T-helper 2 cell treated with Interferon-gamma antibody and Interleukin-4, amounts not matched to agents 100 ng/mL and 5 ng/mL, for 36 hours (primary cell): ENCODE data around the gene PDE4D. TPM values are rescaled to one million over a fixed set of nuclear protein-coding genes. Genes with fewer than 3 reads are reported as not detected.
"Not testable (repeated sequence)": the region's sequence is repeated elsewhere in the genome, so short reads cannot be mapped to it uniquely, and the experiment has no call there.

Experiments
- intact Hi-C: fragments of 100-400 bp; cut with micrococcal nuclease; formaldehyde crosslinking; loops from one replicate; pipeline ENCODE4 v1.15.1; 2023
- total RNA-seq: library from RNA; stranded (reverse); gene quantifications from 2 replicates; pipeline ENCODE4 v1.2.3, GENCODE V29; 2022

The PDE4D gene
- total RNA-seq, 1 donor from 2014 or later: 60.2 TPM

DNA sequence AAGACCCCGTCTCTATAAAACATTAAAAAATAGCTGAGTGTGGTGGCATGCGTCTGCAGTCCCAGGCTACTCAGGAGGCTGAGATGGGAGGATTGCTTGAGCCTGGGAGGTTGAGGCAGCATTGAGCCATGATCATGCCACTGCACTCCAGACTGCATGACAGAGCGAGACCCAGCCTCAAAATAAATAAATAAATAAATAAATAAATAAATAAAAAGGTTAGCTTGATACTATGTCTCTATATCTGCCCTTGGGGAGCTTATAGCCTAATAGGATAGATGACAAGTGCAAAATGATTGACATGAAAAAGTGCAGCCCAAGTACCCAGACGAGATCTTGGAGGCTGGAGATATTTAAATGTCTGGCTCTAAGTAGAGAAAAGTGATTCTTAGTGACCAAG is 122.6 kb downstream of the PDE4D start:
- intact Hi-C loops: no loop called here

DNA sequence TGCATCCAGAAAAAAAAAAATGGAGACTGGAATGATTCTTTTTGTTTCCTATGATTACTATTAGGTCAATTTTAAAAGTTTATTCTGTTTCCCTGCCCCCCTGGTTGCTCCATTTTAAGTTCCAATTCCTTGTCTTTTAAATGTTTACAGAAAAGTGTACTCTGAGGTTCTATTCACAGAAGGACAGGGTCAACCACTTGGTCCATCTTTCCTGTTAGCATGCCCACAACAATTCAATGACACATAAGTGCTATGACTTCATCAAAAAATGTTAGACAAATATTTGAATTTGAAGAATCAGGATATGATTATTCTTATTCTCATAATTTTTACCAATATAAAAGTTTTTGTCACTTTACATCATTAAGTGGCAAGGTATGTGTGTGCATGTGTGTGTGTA is 123.7 kb downstream of the PDE4D start:
- intact Hi-C loops: no loop called here

DNA sequence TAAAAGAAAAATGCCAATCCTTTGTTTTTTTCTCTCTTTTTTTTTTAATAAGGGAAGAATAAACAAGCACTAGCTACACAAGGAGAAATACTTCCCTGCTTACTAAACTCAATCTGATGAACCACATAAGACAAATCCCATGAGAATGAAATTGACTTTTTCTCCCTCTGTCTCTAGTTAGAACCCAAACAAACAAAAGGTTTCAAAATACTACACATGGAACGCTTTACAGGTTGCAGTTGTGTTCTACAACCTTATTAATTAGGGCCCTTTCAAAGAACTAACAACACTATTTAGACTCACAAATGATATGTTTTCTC is 124.5 kb downstream of the PDE4D start:
- intact Hi-C loops: no loop called here

DNA sequence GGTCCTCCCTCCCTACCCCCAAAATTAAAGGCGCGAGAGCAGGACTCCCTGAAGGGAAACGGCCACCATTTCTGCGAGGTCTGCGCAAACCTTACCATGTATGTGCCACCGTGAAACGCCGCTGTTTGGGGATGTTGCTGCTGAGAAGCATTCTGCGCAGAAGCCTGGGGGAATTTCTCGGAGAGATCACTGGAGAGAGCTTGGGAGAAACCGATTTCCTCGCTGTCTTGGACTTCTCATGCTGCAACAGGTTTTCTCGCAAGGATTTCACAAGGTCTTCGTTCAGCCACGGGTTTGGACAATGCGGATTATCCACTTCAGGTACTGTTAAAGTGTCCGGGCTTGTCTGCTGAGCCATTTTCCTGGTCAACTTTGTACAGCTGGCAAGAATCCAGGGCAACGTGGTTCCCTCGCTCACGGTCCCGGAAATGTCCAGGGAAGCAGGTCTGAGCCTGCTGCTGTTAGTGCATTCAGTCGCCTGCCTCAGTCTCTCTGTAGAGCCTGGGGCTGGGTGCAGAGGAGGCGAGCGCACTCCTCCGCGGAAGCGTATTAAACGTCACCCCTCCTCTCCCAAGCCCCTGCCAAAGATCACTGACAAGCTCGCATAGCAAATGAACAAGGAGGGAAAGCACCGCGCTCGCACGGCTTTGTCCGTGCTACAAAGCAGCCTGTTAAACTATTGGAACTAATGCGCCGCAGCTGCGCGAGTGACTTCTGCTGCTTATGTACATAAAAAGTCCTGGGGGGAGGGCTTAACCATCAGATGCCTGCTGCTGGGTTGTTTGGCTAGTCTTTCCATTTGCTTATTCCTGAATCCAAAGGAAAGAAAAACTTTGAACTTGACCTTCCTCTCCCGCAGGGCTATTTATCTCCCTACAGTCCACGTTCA is 125.1 kb downstream of the PDE4D start:
- intact Hi-C loops: no loop called here

DNA sequence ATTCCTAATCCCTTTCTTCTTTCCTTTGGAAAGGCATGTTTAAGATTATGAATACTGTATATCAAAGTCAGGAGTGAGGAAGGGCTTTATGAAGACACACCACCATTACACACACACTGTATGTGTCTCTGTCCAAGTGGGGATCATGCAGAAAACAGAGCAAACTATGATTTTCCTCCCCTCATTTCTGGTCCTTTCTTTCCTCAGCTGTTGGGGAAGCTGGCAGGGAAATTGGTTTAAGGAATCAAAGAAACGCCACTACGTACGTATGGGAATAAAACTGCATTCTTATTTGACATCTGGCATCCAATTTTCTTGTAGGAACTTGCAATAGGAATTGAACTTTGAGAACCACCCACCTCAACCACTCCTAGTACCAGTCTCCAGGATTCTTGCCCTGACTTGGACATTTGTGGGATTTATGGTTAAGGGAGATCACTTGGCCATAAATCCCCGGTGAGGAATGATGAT is 125.8 kb downstream of the PDE4D start:
- intact Hi-C loops: no loop called here

DNA sequence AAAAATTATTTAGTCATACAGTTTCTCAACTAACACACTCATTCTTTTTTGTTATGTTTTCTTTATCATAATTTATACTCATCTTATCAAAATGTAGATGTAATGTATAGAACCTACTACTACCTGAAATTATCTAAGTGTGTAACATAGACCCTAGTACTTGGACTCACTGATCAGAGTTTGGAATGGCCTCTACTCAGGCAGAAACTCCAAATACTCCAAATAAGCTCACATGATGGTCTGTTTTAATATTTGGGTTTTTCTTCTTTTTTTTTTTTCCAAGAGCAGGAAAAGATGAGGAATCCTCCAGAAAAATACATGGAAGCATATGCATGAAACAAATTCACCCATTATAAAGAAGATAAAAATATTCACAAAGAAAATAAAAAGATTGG is 126.3 kb downstream of the PDE4D start:
- intact Hi-C loops: no loop called here

DNA sequence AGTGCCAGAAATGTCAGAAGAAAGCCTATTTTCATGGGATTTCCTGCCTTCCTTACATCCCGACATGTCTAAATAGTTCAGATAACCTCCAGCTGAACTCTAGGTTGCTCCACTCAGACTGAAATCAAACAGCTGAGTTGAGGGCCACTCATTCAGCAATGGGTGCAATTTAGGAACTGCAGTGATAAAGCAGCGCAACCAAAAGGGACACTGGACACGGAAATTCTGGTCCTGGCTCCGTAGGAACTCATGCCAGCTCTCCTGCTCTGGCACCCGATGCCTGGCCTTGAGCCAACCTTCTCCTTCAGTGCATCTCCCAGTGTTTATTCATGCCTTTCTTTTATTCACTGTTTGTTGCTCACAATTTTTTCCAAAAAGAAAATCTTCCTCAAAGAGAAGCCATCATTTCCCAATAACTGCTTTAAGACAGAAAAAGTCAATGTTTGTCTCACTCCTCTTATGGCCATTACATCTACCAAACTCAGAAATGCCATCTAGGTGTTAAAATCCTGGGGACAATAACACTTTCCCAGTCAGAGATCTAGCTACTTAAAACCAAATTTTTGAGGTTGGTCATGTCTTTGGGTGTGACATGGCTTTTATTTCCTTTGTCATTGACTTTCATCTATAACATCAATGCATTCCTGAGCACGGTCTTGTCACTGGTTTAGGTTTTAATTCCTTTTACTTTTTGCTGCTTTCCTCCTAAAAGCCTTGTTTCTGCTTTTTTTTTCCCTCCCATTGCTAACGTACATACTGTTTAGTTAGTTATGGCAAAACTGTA is 126.9 kb downstream of the PDE4D start:
- intact Hi-C loops: no loop called here

DNA sequence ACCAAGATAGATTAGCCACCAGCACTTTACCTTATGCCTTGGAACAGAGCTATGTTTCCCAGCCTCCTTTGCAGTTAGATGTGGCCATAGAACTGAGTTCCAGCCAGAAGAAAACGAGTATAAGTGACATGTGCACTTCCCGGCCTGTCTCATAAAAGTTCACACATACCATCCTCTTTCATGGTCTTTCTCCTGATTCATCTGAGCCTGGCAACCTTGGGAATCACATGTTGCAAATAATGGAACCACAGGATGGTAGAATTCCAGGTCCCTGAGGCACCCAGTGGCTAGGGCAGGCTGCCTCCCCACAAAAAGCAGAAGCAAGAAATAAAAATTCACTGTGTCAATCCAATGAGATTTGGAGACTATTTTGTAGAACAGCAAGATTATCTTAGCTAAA is 128.1 kb downstream of the PDE4D start:
- intact Hi-C loops: no loop called here

DNA sequence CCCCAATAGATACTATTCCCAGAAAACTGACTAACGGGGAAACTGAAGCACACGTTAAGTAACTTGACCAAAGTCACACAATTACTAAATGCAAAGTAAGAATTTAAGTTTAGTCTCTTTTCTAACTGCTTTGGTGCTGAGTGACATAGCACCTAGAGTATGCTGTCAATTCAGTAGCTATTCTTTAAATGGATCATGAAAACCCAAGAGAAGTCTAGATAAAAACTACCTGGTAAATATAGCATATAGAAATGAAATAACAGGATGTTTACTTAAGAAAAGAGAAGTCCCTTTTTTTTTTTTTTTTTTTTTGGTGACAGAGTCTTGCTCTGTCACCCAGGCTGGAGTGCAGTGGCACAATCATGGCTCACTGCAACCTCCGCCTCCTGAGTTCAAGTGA is 129.2 kb downstream of the PDE4D start:
- intact Hi-C loops: no loop called here

DNA sequence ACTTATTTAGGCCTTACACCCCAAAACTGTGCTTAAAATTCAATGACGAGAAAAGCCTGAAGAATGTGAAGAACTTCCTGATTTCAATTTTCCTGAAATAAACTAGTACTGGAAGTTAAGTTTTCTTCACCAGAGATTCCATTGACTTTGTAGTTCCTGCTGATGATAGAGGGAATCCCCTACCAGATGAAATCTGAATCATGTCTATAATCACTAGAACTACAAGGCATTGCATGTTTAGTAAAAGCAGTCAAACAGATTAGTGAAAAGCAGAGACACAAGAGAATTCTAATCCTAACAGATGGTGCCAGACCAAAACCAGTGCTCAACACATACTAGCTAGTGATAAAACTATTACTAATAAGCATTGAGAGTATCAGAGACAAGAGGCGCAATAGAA is 130.0 kb downstream of the PDE4D start:
- intact Hi-C loops: no loop called here

DNA sequence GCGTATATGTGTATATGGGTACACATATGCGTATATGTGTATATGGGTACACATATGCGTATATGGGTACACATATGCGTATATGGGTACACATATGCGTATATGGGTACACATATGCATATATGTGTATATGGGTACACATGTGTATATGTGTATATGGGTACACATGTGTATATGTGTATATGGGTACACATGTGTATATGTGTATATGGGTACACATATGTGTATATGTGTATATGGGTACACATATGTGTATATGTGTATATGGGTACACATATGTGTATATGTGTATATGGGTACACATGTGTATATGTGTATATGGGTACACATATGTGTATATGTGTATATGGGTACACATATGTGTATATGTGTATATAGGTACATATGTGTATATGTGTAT is 131.3 kb downstream of the PDE4D start:
- intact Hi-C loops: not testable (repeated sequence)

DNA sequence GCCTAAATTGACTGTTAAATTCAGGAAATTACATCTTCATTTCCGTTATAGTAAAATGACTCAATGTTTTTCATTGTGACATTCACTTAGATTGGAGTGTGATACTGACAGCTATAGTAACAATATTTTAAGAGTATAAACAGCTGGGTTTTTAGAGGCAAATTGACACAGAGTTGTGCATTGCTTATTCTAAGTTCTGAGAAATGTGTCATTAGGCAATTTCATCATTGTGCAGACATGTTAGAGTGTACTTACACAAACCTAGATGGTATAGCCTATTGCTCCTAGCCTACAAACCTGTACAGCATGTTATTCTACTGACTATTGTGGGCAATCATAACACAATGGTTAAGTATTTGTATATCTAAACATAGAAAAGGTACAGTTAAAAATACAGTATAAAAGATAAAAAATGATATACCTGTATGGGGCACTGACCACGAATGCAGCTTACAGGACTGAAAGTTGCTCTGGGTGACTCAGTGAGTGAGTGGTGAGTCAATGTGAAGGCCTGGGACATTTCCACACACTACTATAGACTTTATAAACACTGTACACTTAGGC is 132.7 kb downstream of the PDE4D start:
- intact Hi-C loops: no loop called here

DNA sequence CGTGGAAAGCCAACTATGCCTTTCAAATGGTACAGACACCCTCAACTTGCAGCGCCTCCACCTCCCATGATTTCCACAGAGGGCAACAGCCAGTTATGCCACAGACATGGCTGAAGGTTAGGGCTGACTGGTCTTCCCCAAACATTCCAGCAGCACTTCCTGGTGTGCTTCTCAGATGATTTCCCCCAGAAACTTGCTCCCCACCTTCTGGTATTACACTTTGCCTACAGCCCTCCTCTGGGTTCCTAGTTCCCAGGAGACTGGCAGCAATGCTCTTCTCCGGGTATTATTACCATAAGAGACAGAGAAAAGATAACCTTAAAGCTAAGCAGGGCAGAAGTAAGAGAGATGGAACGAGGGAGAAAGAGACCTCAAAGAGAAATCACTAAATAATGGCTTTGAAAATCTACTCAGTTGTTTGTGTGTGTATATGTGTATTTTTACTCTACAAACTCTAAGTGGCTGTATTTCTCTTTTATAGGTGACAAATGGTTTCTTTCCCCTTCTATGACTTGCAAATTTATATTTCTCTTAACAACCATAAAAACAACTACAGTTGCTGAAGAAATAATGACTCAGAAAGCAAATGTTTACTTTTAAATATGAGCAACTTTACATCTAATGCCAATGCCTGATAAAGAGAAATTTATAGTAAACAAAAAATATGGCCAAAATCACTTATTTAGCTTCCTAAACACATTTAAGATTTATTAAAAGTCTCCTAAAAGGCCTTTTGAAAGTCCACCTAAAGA is 133.8 kb downstream of the PDE4D start:
- intact Hi-C loops: no loop called here

DNA sequence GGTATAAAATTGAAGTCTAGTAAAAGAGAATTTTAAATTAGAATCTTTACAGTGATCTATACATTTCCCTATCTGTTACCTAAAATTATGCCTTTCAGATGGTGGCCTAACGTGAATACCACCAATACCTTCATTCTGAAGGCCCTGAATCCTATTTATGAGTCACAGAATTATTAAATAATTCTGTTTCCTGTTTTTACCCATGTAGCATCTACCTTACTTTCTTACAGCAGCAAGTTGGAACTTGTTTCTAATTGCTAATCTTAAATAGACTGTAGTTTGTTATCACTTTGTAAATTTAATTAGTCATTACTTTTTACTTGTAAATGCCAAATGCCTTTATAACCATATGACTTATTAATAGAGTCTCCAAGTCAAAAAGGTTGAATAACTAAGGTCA is 135.0 kb downstream of the PDE4D start:
- intact Hi-C loops: no loop called here

DNA sequence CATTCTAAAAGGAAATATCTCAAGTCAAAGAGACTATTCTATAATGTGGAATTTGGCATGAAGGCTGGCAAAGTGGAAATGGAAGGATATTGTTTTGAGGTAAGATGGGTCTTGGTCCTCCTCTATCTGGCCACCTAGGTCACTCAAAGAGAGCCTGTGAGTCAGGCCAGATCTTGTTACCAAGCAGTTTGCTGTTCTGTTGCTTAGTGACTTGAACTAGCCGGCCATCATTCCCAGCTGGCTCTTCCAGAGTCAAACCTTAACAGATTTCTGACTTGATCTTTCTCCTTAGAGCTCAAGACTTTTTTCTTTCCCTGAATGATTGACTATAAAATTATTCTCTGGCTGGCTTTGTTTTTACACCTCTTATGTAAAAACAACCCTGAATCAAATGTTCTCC is 136.1 kb downstream of the PDE4D start:
- intact Hi-C loops: no loop called here

DNA sequence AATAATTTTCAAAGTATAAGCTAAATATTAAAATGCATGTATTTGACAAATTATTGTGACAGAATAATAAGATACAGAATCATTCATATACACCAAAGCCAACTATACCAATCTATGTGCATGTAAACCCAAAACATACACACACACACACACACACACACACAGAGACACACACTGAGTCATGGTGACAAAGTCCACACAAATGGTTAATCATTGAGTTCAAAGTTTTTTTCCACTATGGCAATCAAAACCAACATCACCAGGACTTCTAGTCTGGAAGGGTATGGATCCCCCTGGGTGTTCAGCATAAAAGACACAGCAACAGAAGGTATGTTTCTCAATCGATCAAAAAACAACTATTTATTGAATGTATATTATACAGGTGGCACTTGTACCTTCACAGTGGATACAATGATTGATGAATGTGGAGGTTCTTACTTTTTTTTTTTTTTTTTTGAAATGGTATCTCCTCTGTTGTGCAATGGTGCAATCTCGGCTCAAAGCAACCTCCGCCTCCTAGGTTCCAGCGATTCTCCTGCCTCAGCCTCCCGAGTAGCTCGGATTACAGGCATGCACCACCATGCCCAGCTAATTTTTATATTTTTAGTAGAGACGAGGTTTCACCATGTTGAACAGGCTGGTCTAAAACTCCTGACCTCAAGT is 137.0 kb downstream of the PDE4D start:
- intact Hi-C loops: no loop called here

DNA sequence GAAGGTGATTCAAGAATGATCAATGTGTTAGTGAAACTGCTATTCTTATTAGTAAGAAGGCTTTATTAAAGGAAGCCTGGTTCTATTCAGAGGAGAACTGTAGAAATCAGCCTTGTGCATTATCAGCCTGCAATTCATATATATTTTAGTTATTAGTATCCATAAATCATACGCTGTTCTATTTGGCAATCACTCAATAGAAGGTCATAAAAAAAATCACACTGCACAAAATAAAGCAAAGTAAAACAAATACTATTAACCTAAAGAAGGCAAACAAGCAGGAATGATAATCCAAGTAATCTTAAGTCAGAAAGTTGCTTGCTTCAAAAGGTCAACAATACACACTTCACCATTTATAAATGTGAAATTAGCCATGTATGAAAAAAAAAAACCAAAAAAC is 138.1 kb downstream of the PDE4D start:
- intact Hi-C loops: no loop called here

DNA sequence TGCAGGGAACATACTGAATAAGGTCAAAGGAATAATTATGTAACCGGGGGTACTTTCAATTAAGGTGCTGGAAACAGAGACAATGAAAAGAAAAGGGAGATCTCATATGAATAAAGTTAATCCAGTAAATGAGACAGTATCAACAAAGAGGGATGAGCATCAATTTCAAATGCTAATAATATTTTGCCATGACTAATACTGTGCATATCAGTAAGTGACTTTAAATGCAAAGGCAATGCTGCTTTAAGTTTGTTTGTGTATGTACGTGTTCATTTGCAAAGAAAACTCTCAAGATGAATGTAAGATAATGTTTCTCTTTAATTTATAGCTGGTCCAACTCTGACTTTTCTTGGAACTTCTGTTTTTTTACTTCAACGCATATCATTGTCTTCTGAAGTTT is 139.9 kb downstream of the PDE4D start:
- intact Hi-C loops: loop anchor here (5.0 kb wide), 1 partner anchor 44 kb away; no protein-coding TSS in a partner anchor

DNA sequence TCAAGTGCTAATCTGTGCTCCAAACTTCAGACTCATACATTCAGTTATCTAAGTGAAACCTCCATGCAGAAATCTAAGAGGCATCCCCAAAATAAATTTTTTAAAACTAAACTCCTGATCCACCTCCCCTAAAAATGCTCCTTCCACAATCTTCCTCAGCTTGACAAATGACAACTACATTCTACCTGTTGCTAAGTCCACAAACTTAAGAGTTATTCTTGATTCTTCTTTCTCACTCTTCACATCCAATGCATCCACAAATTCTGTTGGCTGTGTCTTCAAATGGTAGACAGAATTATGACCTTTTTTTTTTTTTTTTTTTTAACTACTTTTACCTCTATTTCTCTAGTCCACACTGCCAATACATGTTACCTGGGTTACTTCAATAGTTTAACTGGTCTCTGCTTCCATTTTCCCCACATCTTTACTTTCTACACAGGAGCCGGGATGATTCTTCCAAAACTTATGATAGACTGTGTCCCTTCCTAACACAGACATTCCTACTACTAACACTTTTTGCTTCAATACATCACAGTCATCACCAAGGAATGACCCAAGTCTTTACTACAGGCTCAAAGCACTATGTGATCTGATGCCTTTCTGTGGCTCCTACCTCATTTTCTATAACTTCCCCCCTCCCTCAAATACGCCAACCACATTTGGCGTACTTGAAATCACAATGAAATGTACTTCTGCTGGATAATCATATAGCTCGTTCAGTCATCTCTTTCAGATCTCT is 143.6 kb downstream of the PDE4D start:
- intact Hi-C loops: loop anchor here (5.0 kb wide), 1 partner anchor 47 kb away; no protein-coding TSS in a partner anchor

DNA sequence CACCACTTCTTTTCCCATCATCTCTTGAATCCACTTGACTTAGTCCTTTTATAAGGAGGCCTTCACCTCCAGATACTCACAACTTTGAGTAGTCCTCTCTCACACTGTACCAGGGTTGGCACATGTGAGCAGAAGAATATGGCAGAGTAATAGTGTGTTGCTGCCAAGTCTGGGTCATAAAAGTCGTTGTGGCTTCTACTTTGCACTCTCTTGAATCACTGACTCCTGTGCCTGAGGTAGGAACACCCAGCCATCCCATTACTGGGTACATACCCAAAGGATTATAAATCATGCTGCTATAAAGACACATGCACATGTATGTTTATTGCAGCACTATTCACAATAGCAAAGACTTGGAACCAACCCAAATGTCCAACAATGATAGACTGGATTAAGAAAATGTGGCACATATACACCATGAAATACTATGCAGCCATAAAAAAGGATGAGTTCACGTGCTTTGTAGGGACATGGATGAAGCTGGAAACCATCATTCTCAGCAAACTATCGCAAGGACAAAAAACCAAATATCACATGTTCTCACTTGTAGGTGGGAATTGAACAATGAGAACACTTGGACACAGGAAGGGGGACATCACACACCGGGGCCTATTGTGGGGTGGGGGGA is 145.4 kb downstream of the PDE4D start:
- intact Hi-C loops: not testable (repeated sequence)
